ENCODE results near the gene MSLN. TPM values are rescaled to one million over a fixed set of nuclear protein-coding genes. Genes with fewer than 3 reads are reported as not detected.

Gene MSLN
- total and polyA plus RNA-seq, 10 donors: 0.22 to 1.1 (median 0.41) TPM; not detected in 4

DNA sequence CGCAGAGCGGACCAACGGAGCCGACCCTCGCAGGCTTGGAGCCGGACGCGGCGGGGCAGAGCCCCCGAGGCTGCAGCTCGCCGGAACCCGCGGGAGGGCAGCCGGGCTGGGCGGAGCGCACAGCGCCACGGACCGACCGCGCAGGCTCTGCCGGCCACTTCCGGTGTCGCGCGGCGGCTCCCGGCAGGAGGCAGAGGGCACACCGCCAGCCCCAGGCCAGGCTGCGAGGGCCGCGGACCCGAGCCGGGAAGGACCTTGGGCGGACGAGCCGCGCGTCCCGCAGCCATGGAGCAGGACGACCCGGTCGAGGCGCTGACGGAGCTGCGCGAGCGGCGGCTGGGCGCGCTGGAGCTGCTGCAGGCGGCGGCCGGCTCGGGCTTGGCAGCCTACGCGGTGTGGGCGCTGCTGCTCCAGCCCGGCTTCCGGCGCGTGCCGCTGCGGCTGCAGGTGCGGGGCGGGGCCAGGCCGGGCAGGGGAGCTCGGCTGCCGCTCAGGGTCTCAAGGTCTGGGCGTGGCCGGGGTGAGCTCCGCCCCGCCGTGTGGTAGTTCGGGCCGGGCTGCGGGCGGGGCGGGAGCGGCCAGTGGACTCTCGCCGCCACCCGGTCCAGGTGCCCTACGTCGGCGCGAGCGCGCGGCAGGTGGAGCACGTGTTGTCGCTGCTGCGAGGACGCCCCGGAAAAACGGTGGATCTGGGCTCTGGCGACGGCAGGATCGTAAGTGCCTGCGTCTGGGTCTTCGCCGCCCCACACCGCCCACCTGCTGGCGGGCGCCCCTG, 39.4 kb upstream of the MSLN start, which contains the start of gene ANTKMT:
Gene ANTKMT, plus strand, starts transcription at position 157 of the 775 bp plus-strand sequence. Its CDS starts 129 bp downstream, at position 286.
- Histone ChIP-seq H3K4me1 (peaks cover 21 to 76% (median 44%) of the 10 kb centered on the region in 6 donors), H3K9me3 (no peaks in the 10 kb centered on the region), H3K27me3 (replicated peaks in 1 of 7) (peaks cover 0 to 29% (median 6%) of the 10 kb centered on the region in 7 donors), H3K27ac (peak within 1 kb of the TSS; percentile 83 to 93 (median 90)), H3K4me3 (peak within 1 kb of the TSS; percentile 64 to 91 (median 82)), H3K36me3 (peaks cover 0 to 17% (median 0%) of the 10 kb centered on the region in 6 donors)
- WGBS, 5 donors: 6 to 8% (median 6%) methylated on average over 34 to 106 of the region's 106 CpGs
- intact Hi-C loops (cut with DNase I; ENCODE audit: low total_unique reads): no loop called here
- TF ChIP-seq, protein P1, sequence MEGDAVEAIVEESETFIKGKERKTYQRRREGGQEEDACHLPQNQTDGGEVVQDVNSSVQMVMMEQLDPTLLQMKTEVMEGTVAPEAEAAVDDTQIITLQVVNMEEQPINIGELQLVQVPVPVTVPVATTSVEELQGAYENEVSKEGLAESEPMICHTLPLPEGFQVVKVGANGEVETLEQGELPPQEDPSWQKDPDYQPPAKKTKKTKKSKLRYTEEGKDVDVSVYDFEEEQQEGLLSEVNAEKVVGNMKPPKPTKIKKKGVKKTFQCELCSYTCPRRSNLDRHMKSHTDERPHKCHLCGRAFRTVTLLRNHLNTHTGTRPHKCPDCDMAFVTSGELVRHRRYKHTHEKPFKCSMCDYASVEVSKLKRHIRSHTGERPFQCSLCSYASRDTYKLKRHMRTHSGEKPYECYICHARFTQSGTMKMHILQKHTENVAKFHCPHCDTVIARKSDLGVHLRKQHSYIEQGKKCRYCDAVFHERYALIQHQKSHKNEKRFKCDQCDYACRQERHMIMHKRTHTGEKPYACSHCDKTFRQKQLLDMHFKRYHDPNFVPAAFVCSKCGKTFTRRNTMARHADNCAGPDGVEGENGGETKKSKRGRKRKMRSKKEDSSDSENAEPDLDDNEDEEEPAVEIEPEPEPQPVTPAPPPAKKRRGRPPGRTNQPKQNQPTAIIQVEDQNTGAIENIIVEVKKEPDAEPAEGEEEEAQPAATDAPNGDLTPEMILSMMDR (IDR thresholded peaks at IDR 0.05 in 8 of 11, conservative IDR thresholded peaks at IDR 0.05 in 3 of 11): peak in 2 of 11 experiments; percentile 22 to 39
- TF ChIP-seq POLR2AphosphoS5 (IDR thresholded peaks at IDR 0.05) (peak; percentile 81 to 92 (median 91)), POLR2A (IDR thresholded peaks at IDR 0.05) (peak in 1 of 3 donors; percentile 50)
- DNase-seq: peak; percentile 96

DNA sequence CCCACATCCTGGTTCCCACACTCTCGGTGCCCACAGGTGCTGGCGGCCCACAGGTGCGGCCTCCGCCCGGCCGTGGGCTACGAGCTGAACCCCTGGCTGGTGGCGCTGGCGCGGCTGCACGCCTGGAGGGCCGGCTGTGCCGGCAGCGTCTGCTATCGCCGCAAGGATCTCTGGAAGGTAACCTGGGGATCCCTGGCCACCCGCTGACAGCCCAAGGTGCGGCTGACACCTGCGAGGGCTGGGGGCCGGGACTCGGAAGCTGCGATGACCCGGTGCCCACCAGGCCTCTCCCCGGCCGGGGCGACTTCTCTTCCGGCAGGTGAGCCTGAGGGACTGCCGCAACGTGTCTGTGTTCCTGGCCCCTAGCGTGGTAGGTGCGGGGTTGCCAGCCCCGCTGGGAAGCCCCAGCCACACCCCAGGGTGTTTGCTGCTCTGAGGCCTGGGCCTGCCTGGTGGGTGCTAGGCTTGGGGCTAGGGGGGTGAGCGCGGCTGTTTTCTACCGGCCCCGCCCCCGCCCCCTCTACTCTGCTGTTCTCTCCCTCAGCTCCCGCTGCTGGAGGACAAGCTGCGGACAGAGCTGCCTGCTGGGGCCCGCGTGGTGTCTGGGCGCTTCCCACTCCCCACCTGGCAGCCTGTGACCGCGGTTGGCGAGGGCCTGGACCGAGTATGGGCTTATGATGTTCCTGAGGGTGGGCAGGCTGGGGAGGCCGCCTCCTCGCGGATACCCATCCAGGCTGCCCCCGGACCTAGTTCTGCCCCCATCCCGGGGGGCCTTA, 38.6 kb upstream of the MSLN start:
- peak overlapping the region; percentile 64 to 91 (median 82) for H3K4me3 ChIP-seq
- WGBS, 5 donors: 72 to 81% (median 77%) methylated on average over 8 to 51 of the region's 51 CpGs
- intact Hi-C loops (cut with DNase I; ENCODE audit: low total_unique reads): no loop called here
- peaks cover 0 to 29% (median 7%) of the 10 kb centered on the region in 7 donors for H3K27me3 ChIP-seq (replicated peaks in 1 of 7)
- H3K36me3 ChIP-seq: peaks cover 0 to 14% (median 0%) of the 10 kb centered on the region in 6 donors
- peak overlapping the region; percentile 83 to 93 (median 90) for H3K27ac ChIP-seq
- peak; percentile 80 for DNase-seq
- TF ChIP-seq POLR2AphosphoS5 (IDR thresholded peaks at IDR 0.05) (peak in 1 of 3 donors; percentile 59), POLR2A (IDR thresholded peaks at IDR 0.05) (no peak)
- TF ChIP-seq, protein P1 (IDR thresholded peaks at IDR 0.05 in 8 of 11, conservative IDR thresholded peaks at IDR 0.05 in 3 of 11): no peak
- H3K9me3 ChIP-seq: no peaks in the 10 kb centered on the region
- peaks cover 24 to 75% (median 44%) of the 10 kb centered on the region in 6 donors for H3K4me1 ChIP-seq

DNA sequence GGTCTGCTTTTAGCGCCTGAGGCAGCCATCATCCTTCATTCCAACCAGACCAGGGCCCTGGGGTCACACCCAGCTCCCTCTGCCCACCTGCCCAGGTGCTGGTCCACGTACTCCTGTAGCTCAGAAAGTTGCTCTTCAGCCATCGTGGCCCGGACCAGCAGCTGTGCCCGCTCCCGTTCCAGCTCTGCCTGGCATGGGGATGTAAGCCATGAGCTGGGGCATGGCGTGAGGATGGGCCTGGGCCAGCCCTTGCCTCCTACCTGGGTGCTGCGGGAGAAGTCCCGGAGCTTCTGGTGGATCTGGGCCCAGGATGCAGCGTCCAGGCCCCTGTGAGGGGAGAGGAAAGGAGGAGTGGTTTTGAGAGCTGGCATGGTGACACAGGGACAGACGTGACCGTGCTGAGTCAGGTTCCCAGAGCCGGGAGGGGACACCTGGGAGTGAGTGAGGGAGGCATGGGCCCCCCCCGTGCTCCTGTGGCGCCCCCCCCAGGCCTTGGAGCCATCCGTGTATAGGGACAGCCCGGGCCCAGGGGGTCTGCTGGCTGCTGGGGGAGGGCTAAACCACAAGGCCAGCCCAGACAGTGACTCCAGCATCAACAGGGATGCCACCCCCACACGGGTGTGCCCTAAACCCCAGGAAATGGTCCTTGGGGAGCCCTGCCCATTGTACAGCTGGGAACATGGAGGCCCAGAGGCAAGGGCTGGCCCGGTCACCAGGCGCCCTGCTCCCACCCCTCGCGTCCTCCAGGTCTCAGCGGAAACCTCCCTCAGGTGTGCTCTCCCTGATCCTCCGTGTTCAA, 37.5 kb upstream of the MSLN start:
- H3K4me3 ChIP-seq: no peak overlapping the region
- intact Hi-C loops (cut with DNase I; ENCODE audit: low total_unique reads): no loop called here
- peak overlapping the region in 1 of 8 donors; percentile 92 for H3K27ac ChIP-seq
- DNase-seq: no peak
- H3K4me1 ChIP-seq: peaks cover 24 to 80% (median 54%) of the 10 kb centered on the region in 6 donors
- H3K36me3 ChIP-seq: peaks cover 0 to 12% (median 0%) of the 10 kb centered on the region in 6 donors
- H3K9me3 ChIP-seq: no peaks in the 10 kb centered on the region
- WGBS, 5 donors: 82 to 94% (median 85%) methylated on average over 16 to 24 of the region's 24 CpGs
- H3K27me3 ChIP-seq (replicated peaks in 1 of 7): peaks cover 0 to 29% (median 17%) of the 10 kb centered on the region in 7 donors
- TF ChIP-seq POLR2A (IDR thresholded peaks at IDR 0.05) (no peak), POLR2AphosphoS5 (IDR thresholded peaks at IDR 0.05) (peak in 1 of 3 donors; percentile 6)
- TF ChIP-seq, protein P1 (IDR thresholded peaks at IDR 0.05 in 8 of 11, conservative IDR thresholded peaks at IDR 0.05 in 3 of 11): no peak

Data from spleen (tissue), 11 donors.